ENCODE measurements around the gene CATSPERB.

- TF ChIP-seq POLR2A (IDR thresholded peaks at IDR 0.05; ENCODE audit: low read depth): no peak
- no peak for TF ChIP-seq CTCF (IDR thresholded peaks at IDR 0.05)
- no peak for TF ChIP-seq EP300 (IDR thresholded peaks at IDR 0.05)
Measured at GRCh38 chr14:91577632-91578233, 154.2 kb downstream of the CATSPERB start.

Data from esophagus muscularis mucosa (tissue), 4 donors.